GM18498 (cell line): ENCODE measurements around the gene RIT2.

ENCODE experiments used
- ATAC-seq: cut with Tn5 transposase; IDR thresholded peaks from one replicate; pipeline ENCODE4 v1.9.1; 2021; ENCODE audit warnings: mild to moderate bottlenecking, moderate library complexity; ENCODE audit not compliant: unreplicated experiment

The RIT2 gene

DNA sequence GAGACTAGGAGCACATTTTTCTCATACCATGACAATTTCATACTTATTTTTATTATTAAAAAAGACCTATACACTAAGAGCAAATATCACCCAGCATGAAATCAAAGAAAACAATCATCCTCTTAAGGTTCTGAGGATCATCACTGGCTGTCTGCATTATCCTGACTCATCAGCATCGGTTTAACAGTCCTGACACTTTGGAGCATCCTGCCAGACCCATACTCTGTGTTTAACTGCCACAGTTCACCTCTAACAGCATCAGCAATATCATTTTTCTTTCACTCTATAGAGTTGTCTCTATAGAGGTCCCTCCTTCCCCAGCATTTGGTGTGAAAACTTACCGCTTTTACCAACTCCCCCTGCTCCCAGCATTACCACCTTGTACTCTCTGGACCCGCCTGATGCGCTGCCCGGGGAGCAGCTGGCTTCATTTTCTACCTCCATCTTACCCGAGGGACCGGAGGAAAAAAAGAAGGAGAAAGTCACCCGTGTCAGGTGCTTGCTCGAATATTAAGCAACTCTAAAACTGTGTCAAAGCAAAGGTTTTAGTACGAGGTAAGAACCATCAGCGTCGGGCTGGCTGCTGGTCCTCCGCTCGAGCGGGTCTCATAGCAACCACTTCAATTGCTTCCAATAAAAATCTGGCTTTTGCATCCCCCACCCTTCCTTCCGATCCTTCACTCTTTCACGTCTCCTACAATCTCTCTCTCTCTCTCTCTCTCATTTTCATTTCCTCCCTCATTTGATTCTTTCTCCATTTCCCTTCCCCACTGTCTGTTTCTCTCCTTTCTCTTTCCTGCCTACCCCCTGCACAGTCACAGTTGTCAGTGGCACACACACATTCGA is at the start of gene RIT2:
Gene RIT2, minus strand, starts transcription at position 610 of the 846 bp plus-strand sequence.
- no peak for ATAC-seq

DNA sequence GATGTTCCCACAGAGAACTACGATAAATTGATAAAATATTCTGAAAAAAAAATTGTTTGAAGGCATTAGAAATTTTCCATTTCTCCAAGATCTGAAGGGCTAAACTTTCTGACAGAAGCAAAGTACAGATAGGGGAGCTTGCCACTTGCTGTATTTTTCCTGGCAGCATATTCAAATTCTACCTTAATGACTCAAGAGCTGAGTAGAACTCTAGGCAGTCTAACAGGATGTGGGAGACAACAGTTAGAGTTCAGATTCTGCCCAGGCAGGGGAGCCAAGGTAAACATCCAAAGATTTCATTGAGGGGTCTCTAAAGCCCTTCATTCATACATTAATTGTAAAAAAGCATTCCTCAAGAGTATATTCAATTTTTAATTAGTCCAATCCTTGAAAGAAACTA is 46.0 kb upstream of the RIT2 start:
- ATAC-seq, result no peak

DNA sequence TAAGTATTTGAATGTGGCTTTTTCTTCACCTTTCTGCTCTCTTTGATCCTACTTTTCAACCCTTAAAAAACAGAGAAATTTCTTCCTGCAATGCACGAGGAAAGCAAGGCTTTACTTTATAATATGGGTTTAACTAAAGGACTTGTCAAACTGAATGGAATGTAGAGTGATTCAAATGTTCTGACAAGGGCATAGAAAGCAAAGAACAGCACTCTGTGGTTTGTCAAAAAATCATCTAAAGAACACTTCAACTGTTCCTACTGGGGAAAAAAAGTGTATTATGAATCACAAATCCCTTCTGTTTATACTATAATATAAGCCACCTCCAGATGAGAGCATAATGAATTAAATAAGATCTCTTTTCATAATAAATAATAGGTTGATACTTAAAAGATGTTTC is 45.0 kb upstream of the RIT2 start:
- ATAC-seq, result no peak

GRCh38 chr18:43159926-43160325 is 44.4 kb upstream of the RIT2 start:
- no peak for ATAC-seq

- no peak for ATAC-seq
These were observed 43.7 kb upstream of the RIT2 start for GRCh38 chr18:43159086-43159770.

DNA sequence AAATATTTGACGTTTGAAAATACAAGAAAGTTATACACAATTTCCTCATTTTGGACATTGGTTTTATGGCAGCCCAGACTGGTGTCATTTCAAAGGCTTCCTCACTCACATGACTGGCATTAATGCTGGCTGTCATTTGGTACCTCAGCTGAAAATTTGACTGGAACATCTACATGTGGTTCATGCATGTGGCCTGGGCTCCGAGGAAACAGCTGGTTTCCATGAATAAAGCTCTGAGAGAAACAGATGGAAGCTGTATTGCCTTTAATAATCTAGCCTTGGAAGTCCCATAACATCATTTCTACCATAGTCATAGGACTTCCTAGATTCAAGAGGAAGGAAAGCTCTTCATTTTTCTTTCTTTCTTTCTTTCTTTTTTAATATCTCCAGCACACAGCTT is 42.9 kb upstream of the RIT2 start:
- no peak for ATAC-seq

DNA sequence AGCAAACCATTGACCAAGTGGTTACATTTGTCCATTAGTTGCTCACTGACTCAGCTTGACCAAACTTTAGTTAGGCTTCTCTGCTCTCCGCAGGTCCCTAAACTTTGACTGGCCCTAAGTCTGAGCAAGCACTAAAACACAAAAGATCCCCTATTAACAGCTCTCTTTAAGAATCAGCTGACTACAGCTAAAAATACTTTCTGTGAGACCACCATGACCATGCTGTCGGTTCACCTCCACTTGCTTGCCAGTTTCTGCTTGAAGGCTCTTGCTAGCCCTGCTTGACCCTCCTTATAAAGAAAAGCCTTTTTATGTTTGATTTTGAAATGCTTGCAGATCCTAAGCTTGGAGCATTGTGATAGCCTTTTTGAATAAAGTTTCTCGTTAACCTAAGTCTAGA is 40.4 kb upstream of the RIT2 start:
- no peak for ATAC-seq

- ATAC-seq, result no peak
These were observed 32.7 kb upstream of the RIT2 start for GRCh38 chr18:43148231-43148630.

GRCh38 chr18:43141208-43141607 is 25.7 kb upstream of the RIT2 start:
- ATAC-seq, result no peak

DNA sequence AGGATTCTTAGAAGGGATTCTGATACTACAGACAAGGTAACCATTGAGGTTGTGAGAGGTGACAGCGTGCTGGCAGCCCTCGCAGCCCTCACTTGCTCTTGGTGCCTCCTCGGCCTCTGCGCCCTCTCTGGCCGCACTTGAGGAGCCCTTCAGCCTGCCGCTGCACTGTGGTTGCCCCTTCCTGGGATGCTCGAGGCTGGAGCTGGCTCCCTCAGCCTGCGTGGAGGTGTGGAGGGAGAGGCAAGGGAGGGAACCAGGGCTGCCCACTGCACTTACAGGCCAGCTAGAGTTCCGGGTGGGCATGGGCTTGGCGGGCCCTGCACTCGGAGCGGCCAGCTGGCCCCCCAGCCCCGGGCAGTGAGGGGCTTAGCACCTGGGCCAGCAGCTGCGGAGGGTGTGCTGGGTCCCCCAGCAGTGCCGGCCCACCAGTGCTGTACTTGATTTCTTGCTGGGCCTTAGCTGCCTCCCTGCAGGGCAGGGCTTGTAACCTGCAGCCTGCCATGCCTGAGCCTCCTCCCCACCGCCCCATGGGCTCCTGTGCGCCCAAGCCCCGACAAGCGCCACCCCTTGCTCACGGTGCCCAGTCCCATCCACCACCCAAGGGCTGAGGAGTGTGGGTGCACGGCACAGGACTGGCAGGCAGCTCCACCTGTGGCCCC is 23.9 kb upstream of the RIT2 start:
- ATAC-seq, result no peak

GRCh38 chr18:43134876-43135275 is 19.4 kb upstream of the RIT2 start:
- no peak for ATAC-seq

- ATAC-seq, result no peak
These were observed 15.3 kb upstream of the RIT2 start for GRCh38 chr18:43130716-43131260.

DNA sequence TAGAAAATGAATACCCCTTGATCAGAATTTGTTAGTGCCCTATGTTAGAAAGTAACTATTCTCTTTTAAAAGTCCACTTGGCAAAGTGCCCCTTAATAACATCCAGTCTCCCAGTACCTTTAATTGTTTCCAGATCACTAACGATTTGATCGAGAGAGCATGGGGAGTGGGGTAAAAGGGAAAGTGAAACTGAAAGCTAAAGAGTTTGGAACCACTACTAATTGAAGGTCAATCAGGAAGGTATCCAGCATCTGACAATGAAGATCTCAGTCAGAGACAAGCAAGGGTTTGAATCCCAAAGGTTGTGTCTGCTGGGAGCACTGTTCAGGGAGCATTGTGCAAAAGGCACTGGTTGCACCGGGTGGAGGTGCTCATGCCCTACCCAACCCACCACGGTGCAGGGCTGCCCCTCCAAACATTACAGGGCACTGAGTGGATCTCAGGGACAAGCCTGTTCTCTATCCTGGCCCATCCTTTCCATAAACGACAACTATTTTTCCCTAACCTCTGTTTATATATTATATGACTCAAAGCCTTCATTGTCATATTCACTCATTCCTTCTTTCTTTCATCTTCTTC is 14.6 kb upstream of the RIT2 start:
- no peak for ATAC-seq

DNA sequence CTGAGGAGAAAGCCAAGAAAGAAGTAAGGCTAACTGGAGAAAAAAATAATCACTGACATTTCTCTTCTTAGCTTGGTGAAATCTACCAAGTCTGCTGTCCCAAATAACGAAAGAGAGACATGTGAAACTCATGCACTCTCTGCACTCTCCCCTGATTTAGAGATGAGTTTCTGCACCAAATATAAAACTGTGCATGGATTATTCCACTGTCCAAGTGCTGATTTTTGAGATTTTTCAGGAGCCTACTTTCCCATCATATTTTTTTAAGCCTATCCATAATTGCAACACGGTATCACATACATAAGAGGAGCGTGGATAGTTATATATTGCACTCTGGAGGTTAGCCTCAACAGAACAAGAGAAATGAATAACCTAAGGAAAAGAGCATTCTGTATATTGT is 10.0 kb upstream of the RIT2 start:
- ATAC-seq, result no peak

DNA sequence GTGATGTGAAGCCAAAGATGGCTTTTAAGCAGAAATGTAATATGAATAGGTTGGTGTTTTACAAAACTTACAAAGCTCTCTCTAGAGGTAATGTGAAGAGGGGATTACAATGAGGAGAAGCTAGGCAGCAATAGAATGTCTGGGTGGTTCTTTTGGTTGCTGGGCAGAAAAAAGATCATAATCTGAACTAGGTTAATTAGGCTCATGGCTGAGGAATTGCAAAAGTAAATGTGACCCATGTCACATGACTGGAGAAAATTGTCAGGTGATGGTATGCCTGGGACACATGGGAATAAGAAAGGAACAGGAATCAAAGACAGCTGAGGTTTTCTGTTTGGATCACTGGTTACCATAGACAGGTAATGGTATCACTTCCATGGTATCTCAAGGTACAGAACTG is 7.5 kb upstream of the RIT2 start:
- ATAC-seq, result no peak

DNA sequence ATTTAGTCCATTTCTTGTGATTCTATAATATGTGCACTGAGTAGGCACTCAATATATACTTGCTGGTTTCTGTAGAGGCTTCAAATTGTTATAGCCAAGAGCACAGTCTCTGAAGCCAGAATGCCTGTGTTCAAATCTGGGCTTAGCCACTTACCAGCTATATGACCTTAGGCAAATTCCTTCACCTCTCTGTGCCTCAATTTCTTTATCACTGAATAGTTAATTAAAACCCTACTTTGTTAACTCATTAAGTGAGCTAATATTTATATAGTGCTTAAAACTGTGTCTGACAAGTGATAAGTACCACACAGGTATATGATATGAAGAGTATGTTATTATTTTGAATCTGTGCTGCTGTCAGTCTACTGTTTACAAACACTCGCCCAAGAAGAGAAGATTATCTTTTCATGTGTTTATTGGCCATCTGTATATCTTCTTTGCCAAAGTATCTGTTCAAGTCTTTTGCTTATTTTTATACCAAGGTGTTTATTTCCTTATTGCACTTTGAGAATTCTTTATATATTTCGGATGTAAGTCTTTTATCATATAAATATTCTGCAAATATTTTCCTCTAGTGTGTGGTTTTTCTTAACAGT is 1.3 kb upstream of the RIT2 start:
- no peak for ATAC-seq

GRCh38 chr18:43113220-43113895 is 2.1 kb downstream of the RIT2 start:
- ATAC-seq, result no peak

DNA sequence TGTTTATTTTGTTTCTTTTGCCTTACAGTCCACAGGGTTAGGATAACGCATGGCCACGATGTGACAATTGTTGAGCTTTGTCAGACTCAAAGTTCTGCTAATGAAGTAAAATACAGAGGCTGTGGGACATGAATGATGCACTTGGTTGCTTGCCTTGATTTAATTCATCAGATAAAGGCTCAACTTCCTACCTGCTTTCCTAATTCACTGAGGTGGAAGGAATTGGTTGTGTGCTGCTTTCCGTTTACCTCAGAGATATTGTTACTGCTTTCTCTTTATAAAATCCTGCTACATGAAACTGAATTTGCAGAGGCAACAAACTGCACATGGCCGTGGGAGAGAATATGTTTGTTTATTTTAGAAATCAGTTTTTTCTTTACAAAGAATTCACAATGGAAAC is 6.6 kb downstream of the RIT2 start:
- ATAC-seq, result no peak

GRCh38 chr18:43108469-43108868 is 7.0 kb downstream of the RIT2 start:
- ATAC-seq, result no peak

- no peak for ATAC-seq
These were observed 21.8 kb downstream of the RIT2 start for GRCh38 chr18:43093646-43094045.
